Suppressor macrophage treated with lipopolysaccharide for 1 hour (primary cell): ENCODE results near the gene PRKD1.
A peak's percentile ranks its signal among the peaks of the same experiment; 100 is the strongest.
"Not testable (repeated sequence)": the region's sequence is repeated elsewhere in the genome, so short reads cannot be mapped to it uniquely, and the experiment has no call there.

ENCODE experiments used
- DNase-seq, 3 donors: peaks; one replicate each; pipeline ENCODE4 v3.0.0-alpha.2; 2020 to 2022

Gene PRKD1

DNA sequence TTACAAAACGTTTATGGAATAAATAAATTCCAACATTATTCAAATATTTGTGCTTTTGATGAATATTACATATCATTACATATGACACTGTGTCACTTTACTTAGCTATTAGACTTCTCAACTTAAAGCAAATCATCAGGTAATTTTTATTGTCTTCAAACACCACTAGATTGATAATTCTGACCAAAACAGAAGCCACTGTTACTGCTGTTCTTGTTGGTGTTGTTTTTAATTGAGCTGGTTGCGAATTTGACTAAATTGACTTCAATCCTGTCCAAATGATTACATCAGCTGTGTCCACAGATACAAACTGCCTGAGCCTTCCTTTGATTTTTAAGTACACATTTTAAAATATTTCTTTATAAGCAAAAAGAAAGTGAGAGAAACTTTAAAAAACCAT, 29.2 kb downstream of the PRKD1 start:
- no peak for DNase-seq

DNA sequence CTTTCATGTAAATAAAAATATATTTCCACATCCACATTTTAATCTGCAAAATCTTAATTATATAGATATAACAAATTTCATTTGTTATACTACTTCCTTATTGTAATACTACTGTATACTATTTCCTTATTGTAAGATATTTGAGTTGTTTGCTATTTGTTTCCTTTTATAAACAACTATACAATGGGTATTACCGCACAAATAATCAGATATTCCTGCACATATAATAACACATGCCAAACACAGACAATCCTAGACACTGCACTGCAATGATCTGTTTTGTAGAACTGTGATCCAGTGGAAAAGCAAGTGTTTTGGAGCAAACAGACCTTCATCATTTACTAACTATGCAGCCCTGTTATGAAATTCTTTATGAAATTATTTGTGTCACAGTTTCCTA, 30.5 kb downstream of the PRKD1 start:
- no peak for DNase-seq

DNA sequence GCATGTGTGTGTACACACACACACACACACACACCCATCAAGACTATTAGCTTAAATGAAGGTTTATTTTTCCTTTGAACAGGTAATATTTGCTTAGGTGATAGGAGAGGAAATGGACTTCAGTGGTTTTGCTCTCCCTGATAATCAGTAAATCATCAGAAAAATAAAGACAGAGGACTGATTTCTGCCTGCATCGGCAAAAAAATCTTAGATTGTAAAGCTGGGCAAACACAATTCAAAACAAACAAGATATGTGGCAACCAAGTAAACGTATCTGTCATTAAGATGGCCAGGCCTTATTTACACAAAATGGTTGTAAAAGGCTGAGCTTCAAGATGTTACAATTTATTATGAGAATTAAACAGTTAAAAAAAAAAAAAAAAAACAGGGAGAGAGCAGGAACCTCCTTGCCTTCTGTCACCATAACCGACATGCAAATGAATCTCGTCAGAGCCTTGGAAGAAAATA, 31.3 kb downstream of the PRKD1 start:
- DNase-seq = no peak

DNA sequence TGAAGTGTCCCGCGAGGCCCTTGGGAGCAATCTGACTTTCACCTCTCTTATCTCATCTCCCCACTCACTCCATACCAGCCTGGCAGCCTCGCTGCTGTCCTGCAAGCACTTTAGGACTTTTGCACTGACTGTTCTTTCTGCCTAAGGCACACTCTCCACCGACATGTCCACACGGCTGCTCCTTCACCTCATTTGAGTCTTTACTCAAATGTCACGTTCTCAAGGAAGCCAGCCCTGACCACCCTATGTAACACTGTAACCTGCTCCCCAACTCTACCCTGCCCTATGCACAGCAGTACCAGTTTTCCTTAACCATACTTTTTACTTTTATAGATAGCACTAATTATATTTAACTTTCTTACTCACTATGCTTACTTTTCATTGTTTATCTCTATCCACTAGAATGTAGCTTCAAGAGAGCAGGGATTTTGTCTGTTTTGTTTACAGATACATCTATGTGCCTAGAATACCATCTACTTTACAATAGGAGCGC, 32.0 kb downstream of the PRKD1 start:
- no peak for DNase-seq

DNA sequence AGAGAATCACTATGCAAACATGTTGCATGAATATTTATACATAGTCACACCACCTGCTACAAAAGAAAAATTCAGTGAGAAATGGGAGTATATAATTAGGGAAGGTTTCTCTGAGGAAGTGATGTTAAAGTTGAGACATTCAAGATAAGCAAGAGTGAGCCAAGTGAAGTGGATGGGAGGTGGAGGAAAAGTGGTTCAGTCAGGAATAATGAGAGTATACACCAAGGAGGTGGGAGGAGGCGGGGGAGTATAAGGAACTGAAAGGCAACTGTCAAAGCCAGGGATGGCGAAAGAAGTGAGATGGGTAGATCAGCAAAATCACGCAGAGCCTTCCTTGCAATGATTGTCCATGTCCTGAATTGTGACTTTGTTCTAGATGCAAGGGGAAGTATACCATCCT, 33.7 kb downstream of the PRKD1 start:
- DNase-seq = no peak

DNA sequence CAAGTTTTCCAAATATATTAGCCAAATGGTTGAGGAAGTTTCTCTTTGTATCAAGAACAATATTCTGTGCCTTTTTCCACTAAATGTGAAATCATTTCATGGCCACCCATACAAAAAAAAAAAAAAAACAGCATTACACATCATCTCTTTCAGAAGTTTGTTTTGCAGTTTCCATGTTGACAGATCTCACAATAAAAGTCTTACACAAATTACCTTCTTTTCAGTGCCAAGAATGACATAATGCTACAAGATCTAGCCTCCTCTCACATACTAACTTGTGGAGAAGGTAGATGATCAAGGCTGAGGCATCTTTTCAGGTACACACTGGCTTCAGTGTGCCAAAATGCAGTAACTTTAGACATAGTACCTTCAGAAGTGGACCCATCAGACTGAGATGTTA, 35.3 kb downstream of the PRKD1 start:
- no peak for DNase-seq

DNA sequence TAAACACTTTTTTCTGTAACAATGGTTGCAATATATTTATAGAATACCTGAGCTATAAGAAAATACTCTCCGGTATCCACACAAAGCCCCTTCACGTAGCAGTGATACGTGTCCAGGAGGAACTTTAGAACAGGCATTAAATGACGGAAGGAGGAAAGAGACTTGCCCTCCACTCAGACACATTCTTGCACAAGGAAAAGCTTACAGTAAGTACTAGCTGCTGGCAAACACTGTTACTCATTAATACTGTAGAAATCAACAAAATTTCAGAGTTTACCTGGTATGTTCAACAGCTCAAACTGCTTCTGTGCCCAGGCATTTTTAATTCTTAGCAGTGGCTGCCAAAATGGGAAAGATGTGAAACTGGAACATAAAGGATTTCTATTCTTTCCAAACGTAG, 41.7 kb downstream of the PRKD1 start:
- no peak for DNase-seq

DNA sequence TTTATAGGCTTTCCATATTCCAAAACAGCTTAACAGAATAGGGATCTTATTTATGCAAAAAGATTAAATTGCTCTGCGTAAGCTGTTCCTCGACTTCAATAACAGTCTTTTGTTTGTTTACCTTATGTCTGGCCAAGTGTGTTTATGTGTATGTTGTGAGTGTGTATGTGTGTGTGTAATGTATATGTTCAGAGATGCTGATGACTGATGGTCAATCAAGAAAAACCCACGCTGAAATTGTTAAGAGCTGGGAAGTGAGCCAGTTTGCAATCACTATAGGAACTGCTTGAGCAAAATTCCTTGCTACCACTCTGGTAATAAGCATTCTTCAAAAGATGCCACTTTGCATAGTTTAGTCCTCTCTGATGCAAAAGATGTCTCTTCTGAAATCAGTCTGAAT, 59.6 kb downstream of the PRKD1 start:
- no peak for DNase-seq

DNA sequence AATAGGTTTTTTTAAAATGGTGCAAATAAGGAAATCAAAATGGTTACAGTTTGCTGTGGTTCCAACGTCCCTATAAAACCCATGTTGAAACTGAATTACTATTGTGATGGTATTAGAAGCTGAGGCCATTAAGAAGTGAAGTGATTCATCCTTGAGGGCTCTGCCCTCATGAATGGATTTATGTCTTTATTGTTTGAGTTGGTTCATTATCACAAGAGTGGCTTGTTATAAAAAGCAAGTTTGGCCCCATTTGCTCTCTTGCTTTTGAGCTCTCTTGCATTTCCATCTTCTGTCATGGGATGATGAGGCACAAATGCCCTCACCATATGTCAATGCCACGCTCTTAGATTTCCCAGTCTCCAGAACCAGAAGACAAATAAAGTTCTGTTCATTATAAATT, 62.3 kb downstream of the PRKD1 start:
- DNase-seq = no peak

DNA sequence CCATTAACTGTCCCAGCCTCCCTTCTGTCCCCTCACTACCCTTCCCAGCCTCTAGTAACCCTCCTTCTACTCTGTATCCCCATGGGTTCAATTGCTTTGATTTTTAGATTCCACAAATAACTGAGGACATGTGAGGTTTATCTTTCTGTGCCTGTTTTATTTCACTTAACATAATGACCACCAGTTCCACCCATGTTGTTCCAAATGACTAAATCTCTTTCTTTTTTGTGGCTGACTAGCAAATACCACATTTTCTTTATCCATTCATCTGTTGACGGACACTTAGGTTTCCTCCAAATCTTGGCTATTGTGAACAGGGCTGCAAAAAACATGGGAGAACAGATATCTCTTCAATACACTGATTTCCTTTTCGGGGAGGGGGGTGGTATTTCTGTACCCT, 65.7 kb downstream of the PRKD1 start:
- no peak for DNase-seq

DNA sequence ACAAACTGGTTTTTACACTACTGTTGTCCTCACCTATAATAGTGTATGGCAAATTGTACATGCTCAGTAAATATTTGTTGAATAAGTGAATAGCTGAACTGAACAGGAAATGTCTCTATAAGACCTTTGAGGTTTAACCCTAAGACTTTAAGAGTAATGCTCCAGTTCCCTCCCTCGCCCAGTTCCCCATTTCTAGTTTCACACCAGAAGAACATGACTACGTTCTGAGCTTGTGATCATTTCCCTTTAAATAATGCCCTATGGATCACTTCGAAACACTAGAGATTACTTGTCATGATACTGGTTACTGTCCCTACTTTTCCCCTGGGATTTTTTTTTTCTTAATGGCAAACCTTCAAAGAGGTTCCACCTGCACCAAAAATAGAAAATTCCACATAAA, 69.3 kb downstream of the PRKD1 start:
- peak; percentile 6 to 50 (median 11) for DNase-seq

DNA sequence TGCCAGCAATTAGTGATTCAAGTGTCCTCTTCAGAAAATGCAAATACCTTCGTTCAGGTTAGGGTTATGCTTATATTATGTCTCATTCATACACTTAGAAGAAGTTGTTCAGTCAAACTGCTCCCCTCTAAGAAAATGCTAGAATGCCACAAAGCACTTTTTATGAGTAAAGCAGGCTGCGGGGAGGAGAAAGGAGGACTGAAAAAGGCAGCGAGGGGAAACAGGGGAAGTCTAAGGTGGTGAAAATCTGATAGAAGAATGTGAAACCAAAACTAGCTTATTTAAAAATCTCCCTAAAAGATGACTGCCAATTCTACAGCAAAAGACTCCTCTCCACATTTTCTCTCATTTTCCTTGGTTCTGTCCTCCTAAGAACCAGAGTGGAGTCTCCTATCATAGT, 70.1 kb downstream of the PRKD1 start:
- DNase-seq = no peak

DNA sequence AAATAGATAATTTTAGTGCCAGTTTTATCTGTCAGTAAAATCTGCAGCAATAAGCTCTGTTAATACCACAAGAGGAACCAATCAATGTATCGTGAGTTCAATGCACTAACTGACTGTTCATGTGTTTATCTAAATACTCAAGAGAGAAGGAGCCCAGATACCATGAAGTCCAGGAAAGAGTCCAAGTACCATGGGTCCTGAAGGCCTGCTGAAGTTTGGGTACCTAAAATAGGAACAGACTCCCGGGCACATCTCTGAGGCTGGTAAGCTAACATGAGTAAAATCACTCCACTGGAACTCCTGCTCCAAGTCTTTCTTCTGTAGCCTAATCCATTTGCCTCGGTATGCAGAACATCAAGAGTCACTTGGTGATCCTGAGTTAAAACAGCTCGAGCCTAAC, 71.1 kb downstream of the PRKD1 start:
- DNase-seq = no peak

DNA sequence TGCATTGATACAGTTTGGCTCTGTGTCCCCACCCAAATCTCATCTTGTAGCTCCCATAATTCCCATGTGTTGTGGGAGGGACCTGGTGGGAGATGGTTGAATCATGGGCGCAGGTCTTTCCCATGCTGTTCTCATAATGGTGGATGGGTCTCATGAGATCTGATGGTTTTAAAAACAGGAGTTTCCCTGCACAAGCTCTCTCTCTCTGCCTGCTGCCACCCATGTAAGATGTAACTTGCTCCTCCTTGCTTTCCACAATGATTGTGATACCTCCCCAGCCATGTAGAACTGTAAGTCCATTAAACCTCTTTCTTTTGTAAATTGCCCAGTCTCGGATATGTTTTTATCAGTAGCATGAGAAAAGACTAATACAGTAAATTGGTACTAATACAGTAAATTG, 74.0 kb downstream of the PRKD1 start:
- DNase-seq = not testable (repeated sequence)

DNA sequence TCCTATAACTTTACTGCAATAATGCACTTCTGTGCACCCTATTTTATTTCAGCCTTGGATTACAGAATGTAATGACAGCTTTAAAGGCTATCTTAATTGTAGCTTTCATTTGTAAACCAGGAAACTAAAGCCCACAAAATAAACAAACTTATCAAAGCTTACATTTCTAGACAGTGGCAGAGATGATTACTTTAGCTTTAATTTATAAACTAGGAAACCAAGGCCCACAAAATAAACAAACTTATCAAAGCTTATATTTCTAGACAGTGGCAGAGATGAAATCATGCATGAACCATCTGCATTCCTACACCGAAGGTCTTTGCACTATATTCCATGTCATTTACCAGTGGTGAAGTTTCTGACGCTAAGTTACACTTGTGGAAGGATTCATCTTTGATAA, 74.4 kb downstream of the PRKD1 start:
- no peak for DNase-seq

DNA sequence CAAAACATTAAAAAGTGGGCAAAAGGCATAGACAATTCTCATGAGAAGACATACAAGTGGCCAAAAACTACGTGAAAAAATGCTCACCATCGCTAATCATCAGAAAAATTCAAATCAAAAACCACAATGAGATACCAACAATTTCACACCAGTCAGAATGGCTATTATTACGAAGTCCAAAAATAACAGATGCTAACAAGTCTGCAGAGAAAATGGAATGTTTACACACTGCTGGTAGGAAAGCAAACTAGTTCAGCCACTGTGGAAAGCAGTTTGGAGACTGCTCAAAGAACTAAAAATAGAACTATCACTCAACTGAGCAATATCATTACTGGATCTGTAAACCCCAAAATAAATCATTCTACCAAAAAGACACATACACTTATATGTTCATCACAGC, 76.2 kb downstream of the PRKD1 start:
- no peak for DNase-seq

DNA sequence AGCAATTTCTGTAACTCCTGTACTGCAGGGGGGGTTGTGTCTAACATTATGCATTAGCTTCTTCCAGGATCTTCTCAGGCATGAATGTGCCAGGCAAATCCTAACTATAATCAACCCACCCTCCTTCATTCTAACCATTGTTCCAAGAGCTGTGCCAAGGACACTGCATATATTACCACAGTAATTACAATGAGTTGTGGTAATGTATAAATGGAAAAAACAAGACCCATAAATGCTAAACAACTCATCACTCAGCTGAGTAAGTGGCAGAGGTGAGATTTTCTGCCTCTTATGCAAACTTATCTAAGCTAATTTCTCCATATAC, 80.6 kb downstream of the PRKD1 start:
- no peak for DNase-seq

DNA sequence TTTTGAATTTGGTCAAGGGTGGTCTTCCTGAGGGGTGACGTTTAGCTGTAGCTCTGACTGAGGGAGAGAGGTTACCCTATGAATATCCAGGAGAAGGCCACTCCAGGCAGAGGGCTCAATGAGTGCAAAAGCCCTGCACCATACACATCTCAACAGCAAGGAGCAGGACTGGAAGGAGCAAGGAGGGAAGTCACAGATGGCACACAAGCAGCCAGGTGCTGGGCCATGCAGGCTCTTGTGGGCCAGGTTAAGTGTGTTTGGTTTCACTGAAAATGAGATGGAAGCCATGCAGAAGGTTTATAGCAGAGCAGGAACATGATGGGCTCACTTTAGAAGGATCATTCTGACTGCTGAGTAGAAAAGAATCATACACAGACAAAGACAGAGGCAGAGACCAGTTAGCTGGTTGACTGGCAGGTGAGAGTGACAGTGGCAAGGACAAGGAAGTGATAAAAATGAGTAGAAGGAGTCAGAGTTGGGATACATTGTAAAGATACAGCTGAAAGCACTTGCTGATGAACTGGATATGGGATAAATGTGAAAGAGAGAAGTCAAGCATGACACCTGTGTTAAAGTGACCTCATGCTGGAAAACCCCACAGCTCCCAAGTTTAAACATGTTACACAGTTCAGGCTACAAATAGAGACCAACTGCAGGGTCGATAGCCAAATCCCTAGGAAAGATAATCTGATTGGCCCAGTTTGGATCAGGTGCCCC, 81.2 kb downstream of the PRKD1 start:
- no peak for DNase-seq

DNA sequence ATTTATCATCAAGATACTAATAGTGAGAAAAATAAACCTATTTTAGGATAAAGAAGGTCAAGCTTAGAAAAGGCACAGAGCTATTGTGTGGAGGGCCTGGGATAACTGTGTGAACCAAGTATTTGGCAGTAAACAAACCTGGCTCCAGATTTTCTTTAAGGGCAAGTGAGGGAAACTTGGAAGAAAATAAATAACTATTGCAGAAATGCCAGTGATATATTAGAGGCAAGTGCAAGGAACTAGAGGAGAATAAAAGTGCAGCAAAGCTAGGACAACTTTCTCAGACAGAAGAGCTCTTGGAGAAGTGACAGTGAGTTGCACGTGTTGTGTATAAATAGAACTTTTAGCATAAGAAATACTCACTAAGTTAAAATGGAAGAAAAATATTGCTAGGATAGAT, 83.7 kb downstream of the PRKD1 start:
- no peak for DNase-seq

DNA sequence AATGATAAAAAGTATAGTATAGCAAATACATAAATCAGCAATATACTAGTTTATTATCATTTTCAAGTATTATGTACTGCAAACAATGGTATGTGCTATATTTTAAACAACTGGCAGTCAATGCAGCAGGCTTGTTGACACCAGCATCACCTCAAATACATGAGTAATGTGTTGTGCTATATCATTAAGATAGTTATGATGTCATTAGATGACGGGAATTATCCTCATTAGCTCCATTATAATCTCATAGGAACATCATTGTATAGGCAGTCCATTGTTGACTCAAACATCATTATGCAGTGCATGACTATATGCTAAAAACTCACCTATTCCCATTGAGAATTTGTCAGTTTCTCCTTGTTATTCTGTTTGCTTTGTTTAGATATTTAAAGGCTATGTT, 85.4 kb downstream of the PRKD1 start:
- DNase-seq = no peak

DNA sequence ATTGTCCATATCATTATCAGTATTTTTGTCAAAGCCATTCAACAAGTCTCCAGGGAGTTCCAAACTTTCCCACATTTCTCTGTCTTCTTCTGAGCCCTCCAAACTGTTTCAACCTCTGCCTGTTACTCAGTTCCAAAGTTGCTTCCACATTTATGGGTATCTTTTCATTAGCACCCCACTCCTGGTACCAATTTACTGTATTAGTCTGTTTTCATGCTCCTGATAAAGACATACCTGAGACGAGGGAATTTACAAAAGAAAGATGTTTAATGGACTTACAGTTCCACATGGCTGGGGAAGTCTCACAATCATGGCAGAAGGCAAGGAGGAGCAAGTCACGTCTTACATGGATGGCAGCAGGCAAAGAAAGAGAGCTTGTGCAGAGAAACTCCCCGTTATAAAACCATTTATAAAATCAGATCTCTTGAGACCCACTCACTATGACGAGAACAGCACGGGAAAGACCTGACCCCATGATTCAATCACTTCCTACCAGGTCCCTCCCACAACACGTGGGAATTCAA, 87.2 kb downstream of the PRKD1 start:
- DNase-seq = not testable (repeated sequence)

DNA sequence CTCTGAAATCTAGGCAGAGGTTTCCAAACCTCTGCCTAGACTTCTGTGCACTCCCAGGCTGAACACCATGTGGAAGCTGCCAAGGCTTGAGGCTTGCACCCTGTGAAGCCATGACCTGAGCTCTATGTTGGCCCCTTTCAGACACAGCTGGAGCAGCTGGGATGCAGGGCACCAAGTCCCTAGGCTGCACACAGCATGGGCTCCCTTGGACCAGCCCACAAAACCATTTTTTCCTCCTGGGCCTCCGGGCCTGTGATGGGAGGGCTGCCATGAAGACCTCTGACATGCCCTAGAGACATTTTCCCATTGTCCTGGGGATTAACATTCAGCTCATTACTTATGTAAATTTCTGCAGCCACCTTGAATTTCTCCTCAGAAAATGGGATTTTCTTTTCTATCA, 88.0 kb downstream of the PRKD1 start:
- DNase-seq = not testable (repeated sequence)

DNA sequence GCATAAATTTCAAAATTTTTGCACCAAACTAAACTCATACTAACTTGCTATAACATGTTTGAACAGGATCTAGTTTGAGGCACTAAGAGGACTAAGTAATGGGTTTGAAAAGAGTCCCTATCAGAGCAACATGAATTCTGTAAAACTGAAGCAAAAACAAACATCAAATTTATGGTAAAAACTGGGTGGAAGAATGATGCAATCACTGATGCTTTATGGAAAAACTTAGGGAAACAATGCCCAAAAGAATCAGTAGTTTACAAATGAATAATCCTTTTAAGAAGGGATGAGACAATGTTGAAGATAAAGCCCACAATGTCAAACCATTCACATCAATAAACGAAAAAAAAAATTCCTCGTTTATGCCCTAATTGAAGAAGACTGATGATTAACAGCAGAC, 88.9 kb downstream of the PRKD1 start:
- no peak for DNase-seq

DNA sequence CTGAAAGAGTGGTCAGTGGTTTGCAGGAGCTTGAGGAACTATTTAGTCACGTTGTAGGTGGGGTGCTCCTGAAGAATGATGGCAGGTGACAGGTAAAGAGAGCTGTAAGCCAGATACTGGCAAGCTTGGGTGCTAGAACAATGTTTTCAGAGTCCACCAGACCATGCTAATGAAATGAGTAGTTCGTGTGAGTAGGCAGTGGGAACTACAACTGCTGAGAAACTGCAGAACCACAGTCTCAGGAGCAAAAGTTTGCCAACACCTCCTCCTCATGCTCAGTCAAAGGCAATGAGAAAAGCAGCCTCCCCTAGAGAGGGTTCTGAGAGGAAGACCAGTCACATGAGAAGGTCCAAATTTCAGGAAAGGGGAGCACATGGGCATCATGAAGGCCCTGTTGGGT, 91.3 kb downstream of the PRKD1 start:
- DNase-seq = no peak

DNA sequence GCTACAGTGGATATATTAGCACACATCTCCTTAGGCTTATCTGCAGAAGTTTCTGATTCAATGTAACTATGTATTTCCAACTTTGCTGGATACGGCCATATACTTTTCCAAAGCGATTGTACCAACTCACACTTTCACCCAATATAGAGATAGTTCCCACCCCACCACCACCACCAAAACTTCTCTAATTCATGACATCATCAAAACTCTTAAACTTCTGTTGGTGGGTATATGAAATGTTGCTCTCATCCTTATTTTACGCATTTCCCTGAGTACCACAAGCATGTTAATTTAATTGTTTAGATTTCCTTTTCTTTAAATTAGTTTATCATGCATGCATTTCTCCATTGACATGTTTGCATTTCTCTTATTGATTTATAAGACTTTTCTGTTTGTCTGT, 95.6 kb downstream of the PRKD1 start:
- no peak for DNase-seq
